Omental fat pad (tissue), 4 donors: ENCODE data around the gene GAGE10. TPM values are rescaled to one million over a fixed set of nuclear protein-coding genes. Genes with fewer than 3 reads are reported as not detected.
A peak's percentile ranks its signal among the peaks of the same experiment; 100 is the strongest.
"Not testable (repeated sequence)": the region's sequence is repeated elsewhere in the genome, so short reads cannot be mapped to it uniquely, and the experiment has no call there.

ENCODE experiments used
- ATAC-seq: fragments of 150-250 bp; one replicate; pipeline ENCODE4 v1.9.1; 2016; ENCODE audit warnings: mild to moderate bottlenecking, moderate library complexity; ENCODE audit not compliant: low FRiP score
- DNase-seq: peaks from one replicate; pipeline ENCODE4 v3.0.0-alpha.2; 2019; ENCODE audit warnings: low spot score
- CTCF ChIP-seq, 3 donors: fragments of 450-650 bp; IDR thresholded peaks; one replicate each; pipeline ENCODE4 v1.5.1; 2016 to 2017; ENCODE audit warnings: antibody characterized with exemption in 3 of 3, mild to moderate bottlenecking in 3 of 3, moderate library complexity in 2 of 3
- total RNA-seq, 4 donors: library from RNA; depleted of rRNA; stranded (reverse); fragments of >200 nt; gene quantifications; one replicate each; pipeline ENCODE4 v1.1.0, GENCODE V29; 2016

The GAGE10 gene
- total RNA-seq, 4 donors from 2014 or later: not detected

DNA sequence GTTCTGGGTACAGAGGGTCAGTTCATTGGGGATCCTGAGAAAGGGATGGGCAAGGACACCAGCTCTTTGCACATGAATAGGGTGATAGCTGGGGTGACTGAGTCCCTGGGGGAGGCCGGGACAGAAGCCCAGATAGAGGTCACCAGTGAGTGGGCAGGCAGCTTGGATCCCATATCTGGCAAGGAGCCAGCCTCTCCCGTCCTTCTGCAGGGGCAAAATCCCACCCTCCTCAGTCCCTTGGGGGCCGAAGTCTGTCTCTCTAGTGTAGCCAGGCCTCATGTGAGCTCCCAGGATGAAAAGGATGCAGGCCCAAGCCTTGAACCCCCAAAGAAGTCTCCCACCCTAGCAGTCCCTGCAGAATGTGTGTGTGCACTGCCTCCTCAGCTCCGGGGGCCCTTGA is 16.9 kb upstream of the GAGE10 start:
- DNase-seq (no peak), ATAC-seq (peak; percentile 37)
- TF ChIP-seq CTCF (IDR thresholded peaks at IDR 0.05): no peak

GRCh38 chrX:49287665-49288064 is 15.8 kb upstream of the GAGE10 start:
- no peak for DNase-seq
- no peak for ATAC-seq
- TF ChIP-seq CTCF (IDR thresholded peaks at IDR 0.05): no peak

- DNase-seq (no peak), ATAC-seq (no peak)
- TF ChIP-seq CTCF (IDR thresholded peaks at IDR 0.05): no peak
Measured at GRCh38 chrX:49290215-49290614, 13.2 kb upstream of the GAGE10 start.

- DNase-seq: peak; percentile 76
- no peak for TF ChIP-seq CTCF (IDR thresholded peaks at IDR 0.05)
- ATAC-seq: no peak
Measured at GRCh38 chrX:49291615-49292337, 11.7 kb upstream of the GAGE10 start.

DNA sequence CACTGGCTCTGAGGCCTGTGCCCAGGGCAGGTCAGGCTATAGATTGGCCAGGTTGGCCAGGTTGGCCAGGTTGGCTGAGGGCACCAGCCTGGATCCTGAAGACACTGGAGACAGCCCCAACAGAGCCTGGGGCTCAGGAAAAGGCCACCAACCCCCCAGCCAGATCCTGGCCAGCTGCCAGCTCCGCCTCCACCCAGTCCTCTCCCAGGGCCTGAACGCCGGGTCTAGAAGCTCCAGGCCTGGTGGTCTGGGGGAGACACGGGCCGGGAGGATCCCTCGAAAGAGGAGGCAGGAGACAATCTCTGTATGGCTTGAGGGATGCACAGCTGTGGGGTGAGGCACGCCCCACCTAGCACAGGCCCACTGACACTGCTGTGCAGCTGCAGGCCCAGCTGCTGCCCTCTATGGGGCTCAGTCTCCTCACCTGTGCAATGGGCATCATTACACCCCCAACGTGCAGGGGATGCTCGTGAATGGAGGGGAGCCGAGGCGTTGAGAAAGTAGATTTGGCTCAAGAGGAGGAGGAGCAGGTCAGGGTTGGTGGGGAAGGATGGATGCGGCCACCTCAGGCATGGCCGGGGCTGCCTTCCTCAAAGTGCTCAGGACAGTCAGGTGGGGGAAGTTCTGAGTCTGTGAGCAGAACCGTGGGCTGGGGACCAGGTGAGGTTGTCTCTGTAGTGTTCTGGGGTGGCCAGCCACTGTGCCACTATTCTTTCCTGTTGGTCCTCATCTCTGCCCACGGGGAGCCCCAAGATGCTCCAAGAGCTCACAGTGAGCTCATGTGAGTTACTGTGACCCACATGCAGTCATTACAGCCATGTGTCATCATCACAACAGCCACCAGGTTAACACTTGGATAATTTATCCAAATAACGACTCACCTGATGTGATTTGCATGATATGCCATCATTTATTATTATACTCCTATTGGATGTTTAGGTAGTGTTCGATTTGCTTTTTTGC is 10.8 kb upstream of the GAGE10 start:
- no peak for DNase-seq

GRCh38 chrX:49299293-49299692 is 4.2 kb upstream of the GAGE10 start:
- not testable (repeated sequence) for DNase-seq, ATAC-seq

More for the DNA sequence above, 10.8 kb upstream of the GAGE10 start:
- no peak for TF ChIP-seq CTCF (IDR thresholded peaks at IDR 0.05)
- no peak for ATAC-seq

- no peak for DNase-seq
- no peak for ATAC-seq
Measured at GRCh38 chrX:49300703-49301102, 2.7 kb upstream of the GAGE10 start.

DNA sequence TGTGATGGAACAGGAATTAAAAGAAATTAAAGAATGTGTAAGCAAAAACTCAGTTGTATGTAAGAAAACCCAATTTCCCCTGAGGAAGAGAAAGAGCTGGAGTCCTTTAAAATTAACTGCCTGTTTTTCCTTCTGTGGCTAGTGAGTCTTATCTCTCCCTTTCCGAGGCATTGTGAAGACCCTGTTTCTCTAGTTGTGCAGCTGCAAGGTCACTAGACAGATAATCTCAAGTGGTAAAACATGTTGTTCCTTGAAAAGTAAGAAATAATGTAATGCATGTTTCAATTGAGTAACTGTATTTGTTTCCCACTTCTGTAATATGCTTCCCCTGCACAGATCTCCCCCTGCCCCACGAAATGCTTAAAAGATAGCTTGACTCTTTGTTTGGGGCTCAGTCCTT is 4.3 kb downstream of the GAGE10 start:
- not testable (repeated sequence) for ATAC-seq, DNase-seq

More at GRCh38 chrX:49300703-49301102, 2.7 kb upstream of the GAGE10 start:
- TF ChIP-seq CTCF (IDR thresholded peaks at IDR 0.05): no peak
